GM18858 (cell line): ENCODE data around the gene ADAM19.

Experiments
- ATAC-seq: cut with Tn5 transposase; IDR thresholded peaks from one replicate; pipeline ENCODE4 v1.9.1; 2021; ENCODE audit not compliant: unreplicated experiment

Gene ADAM19

DNA sequence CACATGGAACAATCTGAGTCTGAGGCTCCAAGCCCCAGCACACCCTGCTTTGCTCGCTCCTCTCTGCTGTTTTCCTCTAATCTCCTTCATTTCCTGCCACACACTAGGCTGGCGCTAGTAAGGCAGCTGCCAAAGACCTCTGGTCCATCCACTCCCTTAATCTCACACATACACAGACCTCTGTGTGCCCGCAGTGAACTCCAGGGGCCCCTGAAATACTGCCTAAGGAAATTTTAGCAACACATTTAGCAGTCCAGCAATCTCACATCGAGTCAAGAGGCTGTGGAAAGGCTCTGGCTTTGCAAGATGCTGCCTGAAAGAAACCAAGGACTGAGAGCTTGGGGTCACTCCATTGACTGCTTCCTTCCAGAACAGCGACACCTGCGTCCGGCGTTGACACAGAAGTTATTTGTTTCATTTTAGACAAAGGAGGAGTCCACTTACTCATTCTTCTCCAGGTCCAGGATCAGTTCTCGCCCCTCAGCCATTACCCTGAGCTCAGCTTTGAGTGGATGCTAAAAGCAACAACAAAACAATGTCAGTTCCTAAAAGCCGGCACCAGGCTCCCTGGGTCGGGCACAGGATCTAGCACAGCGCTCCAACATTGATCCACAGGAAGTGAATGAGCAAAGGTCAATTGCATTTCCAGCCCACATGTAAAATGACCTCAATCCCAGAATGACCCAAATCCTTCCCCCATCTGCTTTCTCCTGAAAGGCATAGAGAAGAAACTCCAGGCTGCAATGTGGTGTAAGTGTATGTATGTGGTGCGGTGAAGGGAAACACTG is 11.5 kb downstream of the ADAM19 start:
- no peak for ATAC-seq

DNA sequence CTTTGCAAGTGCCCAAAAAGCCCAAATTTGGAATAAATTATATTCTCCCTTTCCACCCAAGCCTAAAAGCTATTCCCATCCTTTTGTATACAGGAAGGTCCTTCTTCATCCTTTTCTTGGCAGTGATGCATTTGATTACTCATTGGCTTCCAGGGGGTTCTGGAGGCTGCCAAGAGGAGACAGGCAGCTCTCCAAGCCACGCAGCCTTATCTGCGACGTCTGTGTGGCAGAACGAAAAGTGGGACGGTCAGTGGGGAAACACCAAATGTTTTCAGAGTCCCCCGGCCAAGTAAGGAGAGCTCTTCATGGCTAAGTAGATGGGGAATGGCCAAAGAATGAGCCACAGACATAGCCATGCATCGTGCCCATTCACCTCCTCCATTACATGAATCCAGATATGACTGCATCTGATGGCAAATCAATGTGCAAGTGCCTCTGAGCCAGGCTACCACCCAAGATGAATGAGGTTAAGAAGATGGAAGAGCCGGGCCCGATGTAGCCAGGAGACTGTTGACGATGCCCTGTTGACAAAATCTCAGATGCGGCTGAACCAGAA is 12.1 kb downstream of the ADAM19 start:
- ATAC-seq, result no peak

DNA sequence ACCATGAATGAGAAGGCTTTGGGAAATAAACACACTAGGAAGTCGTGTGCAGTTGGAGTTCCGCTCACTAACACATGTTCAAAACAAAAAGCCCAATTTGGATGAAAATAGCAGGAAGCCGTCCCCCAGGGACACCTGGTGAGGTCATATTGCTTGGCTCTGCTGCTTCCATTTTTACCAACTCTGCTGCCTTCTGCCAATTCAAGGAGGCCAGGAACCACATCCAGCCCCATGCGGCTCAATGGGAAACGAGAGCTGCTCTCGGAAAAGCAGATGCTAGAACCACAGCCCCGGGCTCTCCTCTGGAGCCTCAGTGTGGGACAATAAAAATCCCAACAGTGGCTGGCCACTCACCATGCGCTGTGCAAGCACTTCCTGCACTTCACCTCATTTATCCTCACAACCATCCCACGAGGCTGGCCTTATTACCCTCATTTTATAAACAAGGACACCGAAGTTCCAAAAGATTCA is 13.4 kb downstream of the ADAM19 start:
- no peak for ATAC-seq

DNA sequence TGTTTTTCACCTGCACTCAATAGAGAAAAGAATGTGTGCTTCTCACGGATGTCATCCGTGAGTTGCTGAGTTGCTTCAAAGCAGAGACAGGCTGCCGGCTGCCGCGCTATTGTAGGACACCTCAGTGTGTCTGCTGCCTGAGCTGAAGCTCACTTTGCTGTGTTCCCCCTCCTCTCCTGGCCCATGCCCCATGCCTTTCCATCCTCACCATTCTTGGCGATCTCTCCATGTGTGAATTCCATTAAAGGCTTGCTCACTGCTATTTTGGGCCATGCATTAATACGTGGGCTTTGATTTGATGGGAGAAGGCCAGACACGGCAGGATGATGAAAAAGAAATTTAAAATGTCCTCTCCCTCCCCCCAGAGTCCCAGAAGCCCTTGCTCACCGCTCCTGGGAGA is 14.5 kb downstream of the ADAM19 start:
- no peak for ATAC-seq

DNA sequence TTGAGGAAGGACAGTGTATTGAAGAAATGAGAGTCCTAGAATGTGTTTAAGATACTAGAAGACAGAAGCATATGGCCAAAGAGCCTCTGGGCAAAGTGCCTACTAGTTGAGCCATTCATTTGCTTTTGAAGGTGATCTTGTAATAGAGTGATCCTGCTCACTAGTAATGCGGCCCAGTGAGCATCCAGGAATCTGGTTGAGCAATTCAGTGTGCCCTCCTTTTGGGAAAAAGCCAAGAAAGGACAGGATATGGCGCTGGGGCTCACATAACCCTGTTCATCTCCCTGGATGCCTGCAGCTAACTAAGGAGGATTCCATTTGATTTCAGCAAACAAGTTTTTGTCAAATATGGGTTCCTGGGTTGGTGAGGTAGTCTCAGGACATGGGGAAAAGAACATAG is 16.3 kb downstream of the ADAM19 start:
- no peak for ATAC-seq

DNA sequence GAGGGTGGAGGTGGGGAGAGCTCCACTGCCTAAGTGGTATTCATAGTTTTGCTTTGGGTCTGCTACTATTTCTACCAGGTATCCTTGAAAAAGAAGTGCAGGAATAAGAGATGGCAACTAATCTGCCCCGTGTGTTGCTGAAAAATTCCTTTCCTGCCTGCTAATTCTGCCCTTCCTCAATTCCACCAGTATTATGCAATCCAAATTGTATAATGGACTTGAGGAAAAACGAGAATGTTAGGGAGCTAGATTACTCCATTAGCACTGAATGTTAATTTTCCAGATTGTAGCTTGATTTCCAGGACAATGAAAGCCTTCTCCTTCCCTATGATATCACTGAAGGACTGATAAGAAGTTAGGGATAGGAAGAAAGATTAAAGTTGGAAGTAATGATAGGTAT is 16.9 kb downstream of the ADAM19 start:
- no peak for ATAC-seq

DNA sequence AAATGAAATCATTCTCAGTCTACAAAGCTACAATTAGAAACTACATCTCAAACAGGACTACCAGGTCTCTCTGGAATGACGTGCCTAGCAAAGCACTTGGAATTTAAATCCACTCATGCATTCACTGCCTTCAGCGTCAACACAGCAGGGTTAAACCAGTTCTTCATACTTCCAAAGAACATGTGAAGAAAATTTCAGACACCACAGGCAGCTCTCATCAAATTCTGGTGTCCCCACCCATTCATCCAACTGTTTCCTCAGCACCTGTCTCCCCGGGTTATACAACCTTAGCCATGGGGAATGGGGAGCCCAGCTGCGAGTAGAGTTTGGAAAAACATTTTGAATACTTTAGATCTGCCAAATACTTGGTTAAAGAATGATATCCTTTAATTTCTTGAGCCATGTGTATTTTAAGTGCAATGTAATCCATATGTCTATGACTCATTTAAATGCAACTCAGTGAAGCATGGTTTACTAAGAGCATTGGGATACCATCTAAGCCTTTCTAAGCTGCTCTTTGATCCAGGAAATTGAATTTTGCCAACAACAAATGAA is 17.5 kb downstream of the ADAM19 start:
- no peak for ATAC-seq

DNA sequence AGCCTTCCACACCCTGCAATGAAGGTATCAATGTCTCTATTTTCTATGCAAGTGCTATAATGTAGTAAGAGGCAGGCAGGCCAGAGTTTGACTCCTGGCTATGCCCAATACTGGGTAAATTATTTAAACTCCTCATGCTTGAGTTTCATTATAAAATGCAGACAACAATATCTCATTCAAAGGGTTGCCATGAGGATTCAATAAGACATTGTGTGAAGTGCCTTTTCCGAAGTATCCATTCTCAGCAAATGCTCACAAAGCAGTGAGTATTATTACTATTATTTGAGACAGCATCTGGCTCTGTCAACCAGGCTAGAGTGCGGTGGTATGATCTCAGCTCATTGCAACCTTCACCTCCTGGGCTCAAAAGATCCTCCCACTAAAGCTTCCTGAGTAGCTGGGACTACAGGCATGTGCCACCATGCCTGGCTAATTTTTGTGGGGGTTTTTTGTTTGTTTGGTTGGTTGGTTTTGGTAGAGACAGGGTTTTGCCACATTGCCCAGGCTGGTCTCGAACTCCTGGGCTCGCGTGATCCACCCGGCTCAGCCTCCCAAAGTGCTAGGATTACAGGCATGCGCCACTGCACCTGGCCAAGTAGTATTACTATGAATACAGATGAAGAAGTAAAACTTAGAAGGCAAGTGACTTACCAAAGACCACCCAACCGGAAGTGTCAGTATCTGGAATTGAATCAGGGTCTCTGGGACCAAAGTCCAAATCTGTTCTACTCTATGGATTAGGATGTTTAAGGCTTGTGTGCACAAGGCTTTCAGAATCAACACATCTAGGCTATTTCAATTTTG is 18.8 kb downstream of the ADAM19 start:
- no peak for ATAC-seq

DNA sequence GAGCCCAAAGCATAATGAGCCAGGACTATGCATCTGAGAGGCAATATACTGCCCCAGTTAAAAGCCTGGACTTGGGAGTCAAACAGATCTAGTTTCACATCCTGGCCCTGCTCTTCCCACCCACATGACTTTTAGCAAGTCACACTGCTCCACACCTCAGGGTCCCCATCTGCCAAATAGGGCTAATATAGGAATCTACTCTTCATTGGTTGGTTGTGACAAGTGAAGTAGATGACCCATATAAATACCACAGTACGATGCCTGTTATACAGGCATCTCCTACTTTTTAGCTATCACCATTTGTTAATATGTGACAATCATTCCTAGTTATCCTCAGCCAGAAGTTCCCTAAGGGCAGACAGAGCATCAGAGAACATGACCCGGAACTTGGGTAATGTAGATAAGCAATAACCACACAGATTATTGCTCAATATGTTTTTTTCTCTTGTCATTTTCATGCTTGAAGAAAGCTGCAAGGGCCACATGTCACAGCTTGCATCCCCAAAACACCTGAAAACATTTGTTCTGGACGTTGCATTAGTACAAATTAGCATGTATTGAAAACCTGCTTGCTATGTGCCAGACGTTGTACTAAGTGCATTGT is 20.4 kb downstream of the ADAM19 start:
- ATAC-seq, result no peak

DNA sequence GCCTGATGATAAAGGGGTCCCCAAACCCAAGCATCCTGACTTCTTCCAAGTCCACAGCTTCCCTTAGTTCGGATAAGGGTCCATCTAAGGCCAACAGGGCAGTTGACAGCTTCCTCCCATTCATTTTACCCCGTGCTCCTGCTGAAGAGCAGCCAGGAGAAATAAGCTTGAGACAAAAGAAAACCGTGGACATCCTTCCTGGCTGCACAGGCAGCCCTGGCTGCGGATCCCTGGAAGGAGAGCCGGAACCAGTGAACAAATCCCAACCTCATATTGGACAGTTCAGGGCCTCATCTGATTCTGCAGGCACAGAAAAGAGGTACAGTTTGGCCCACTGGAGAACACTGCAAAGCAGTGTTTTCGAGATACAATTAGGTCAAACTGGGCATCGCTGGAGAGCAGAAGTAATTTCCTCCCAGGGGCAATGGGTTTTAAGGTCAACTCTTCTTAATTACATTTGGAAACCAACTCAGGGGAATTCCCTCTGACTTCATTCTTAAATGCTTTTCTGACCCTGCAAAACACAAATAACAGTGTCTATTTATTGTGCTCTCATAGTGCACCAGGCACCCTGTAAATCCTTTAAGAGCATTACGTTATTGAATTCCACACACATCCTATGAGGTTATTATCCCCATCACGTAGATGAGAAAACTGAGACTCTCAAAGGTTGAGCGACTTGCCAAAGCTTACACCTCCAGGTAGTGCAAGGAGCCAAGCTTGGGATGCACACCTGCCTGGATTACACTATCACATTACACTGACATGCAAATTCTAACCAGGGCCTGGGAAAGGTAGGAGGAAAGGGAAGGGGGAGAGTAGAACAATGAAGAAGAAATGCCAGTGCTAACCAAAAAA is 21.2 kb downstream of the ADAM19 start:
- no peak for ATAC-seq

DNA sequence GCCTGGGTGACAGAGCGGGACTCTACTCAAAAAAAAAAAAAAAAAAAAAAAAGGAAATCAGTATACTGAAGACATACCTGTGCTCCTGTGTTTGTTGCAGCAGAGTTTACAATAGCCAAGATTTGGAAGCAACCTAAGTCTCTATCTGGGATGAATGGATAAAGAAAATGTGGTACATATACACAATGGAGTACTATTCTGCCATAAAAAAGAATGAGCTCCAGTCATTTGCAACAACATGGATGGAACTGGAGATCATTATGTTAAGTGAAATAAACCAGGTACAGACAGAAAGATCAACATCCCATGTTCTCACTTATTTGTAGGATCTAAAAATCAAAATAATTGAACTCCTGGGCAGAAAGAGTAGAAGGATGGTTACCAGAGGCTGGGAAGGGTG is 22.9 kb downstream of the ADAM19 start:
- no peak for ATAC-seq

DNA sequence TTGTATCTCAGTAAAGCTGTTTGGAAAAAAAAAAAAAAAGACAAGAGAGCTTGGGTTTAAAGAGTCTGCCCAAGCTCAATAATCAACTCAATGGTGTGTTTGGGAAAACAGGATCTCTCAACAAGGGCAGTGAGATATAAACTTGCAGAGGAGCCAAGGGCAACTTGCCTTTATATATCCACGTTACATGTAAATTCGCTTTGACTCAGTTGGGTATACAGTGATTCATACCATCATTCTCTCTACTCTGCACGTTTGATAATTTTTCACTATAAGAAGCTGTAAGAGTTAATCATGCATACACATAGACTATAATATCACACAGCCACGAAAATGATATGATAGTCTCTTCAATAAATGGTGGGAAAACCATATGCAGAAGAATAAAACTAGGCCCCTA is 24.9 kb downstream of the ADAM19 start:
- no peak for ATAC-seq

DNA sequence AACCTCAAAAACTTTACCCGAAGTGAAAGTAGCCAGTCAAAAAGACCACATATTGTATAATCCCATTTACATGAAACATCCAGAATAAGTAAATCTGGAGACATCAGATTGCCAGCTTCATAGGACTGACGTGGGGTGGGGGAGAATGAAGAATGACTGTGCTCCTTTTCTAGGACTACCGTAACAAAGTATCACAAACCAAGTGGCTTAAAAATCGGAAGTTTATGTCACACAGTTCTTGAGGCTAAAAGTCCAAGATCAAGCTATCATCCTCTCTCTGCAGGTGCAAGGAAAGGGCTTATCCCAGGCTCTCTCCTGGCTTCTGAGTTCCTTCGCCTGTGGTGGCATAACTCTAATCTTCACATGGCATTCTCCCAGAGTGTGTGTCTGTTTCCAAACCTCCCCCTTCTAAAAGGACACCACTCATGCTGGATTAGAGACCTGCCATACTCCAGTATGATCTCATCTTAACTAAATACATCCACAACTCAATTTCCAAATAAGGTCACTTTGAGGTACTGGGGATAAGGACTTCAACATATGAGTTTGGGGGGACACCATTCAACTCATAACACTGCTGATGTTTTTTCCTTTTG is 25.5 kb downstream of the ADAM19 start:
- ATAC-seq, result no peak

DNA sequence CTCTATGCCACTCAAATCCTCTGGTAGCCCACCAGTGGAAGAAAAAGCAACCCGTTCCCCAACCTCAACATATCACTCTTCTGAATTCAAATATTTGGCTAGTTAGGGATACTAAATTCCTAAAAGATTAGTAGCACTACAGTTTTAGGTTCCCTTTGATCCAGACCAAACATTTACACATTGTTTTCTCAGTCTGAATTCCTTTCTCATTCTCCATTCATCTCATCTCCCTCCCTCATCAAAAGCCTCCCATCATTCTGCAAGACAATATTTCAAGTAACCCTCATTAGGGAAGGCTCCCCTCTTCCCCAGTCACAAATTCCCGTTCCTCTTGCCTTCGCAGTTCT is 26.3 kb downstream of the ADAM19 start:
- no peak for ATAC-seq

DNA sequence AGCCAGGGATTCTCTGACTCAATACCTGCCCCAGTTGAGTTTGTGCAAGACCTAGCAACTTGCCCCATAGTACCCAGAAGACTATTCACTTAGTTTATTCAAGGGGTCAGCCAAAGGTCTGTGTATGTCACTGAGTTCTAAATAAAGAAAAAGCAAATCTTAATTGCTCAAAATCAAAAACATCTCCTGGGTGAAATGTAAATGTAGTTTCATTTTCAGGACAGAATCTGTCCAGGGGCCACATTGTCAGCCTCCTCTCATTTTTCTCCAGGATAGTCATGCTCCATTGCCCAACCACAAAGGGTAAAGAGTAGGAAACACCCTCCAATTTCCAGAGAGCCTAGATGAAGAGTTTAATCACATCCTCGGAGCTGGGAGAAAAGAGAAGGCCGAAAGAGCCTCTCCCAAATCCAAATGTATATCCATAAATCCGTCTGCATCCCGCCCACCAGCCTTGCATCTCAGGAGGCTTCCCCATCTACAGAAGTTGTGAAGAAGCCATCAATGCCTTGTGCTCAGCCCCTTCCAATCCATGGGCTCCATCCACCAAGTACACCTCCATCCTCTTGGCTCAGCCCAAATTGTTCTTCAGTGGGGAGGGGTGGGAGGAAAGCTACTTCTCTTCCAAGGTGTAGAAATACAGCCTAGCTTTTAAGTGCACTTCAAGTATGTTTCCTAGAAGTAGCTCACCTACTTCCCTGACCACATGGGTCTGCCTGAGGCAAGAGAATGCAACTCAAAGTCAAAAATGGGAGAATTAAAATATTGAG is 26.9 kb downstream of the ADAM19 start:
- ATAC-seq, result no peak

DNA sequence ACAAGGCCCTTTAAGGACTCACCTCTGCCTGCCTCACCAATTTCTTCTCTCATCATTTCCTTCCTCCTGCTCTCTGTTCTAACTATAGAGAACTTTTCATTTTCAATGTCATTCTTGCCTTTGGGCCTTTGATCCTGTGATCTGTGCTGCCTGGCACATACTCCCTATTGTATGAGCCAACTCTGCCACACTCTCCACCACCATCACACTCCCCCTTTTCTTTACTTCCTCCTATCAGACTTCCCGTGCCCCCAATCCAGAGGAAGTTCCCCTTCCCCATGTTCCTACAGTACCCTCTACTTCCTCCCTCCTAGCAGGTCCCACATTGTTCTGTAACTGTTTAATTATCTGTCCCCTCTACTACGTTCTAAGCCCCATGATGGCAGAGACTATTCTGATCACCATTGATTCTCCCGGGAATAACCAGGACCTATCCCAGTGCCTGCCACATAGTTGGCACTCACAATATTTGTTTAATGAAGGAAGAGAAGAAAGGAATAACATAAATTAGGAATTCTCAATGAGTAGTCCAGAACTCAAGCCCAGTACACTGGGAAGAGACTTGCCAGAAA is 27.5 kb downstream of the ADAM19 start:
- no peak for ATAC-seq

DNA sequence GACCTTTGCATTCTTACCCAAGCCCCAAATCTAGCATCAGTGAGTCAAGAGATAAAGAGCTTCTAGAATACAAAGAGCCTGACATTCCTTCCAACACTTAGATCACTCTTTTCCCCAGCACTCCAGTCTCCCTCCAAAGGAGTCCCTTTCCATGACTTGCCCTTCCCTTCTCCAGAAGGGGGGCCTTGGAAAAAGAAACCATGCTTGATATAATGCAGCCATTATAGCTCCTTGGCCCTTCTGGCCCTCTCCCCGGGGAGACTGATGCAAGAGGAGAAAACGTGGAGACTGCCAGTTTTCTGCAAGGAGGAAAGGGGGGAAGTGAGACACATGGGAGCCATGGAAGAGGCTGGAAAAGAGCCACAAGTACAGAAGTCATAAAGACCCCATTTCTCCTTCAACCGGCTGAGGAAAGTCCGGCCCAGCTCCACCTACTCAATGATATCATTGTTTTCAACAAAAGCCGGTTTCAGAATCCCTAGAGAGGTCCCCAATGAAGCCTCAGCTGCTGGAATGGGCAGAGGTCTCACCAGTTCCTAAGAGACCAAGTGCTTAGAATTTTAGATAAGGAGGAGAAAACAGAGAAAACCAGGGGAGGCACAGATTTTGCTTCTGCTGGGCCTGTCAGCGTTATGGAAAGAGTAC is 29.0 kb downstream of the ADAM19 start:
- ATAC-seq, result no peak

DNA sequence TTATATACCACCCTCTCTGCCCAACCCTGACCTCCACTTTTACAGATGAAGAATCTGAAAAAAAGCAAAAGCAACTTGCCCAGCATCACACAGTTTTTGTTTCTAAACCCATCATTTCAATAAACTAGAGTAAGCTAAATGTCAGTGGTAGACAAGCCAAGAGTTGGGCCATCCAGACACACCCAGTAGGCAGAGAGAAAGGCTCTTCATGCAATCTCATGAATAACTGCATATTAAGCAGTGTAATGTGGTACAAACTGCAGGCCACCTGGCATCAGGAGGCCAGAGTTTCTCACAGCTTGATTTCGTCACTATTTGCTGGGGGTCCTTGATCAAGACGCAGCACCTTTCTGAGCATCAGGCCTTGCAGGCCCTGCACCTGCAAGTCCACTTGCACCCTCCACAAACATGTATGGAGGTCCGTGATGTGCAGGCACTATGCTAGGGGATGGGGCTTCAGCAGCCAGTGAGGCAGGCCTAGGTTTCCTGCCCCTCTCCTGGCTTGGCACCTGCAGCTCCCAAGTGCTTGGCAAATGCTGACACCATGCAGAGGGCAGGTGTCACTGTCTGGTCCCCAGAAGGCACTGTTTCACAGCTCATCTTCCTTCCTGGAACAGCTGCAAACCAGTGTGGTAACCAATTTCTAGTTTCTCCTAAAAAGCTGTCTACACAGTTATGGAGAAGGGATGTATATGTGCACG is 29.8 kb downstream of the ADAM19 start:
- no peak for ATAC-seq
